ENCODE results near the gene HCST. TPM values are rescaled to one million over a fixed set of nuclear protein-coding genes. Genes with fewer than 3 reads are reported as not detected.
"Not testable (repeated sequence)": the region's sequence is repeated elsewhere in the genome, so short reads cannot be mapped to it uniquely, and the experiment has no call there.

Gene HCST
- total RNA-seq (2014; rRNA removed; shearing (Covaris generic)), result not detected in 2 replicates

GRCh38 chr19:35901854-35902661 lies at the start of gene HCST:
Gene HCST, plus strand, starts transcription at chr19:35902529. Its CDS starts 65 bp downstream, at chr19:35902594.
- in situ Hi-C loops (cut with HindIII; ENCODE audit: low sequenced_read_pairs), result loop anchor here (5.0 kb wide), 1 partner anchor 50 kb away; the partner anchor contains the start of gene NPHS1
- no peak for DNase-seq (ENCODE audit: low spot score)

- DNase-seq (ENCODE audit: low spot score), result no peak
- in situ Hi-C loops (cut with HindIII; ENCODE audit: low sequenced_read_pairs), result loop anchor here (5.0 kb wide), 1 partner anchor 49 kb away; the partner anchor contains the start of genes HCST and NFKBID
Measured at GRCh38 chr19:35853038-35853756, 49.1 kb upstream of the HCST start.

- DNase-seq (ENCODE audit: low spot score), result no peak
- in situ Hi-C loops (cut with HindIII; ENCODE audit: low sequenced_read_pairs), result no loop called here
Measured at GRCh38 chr19:35856546-35857149, 45.7 kb upstream of the HCST start, which contains the start of gene KIRREL2. Gene KIRREL2, plus strand, starts transcription at chr19:35856911. Its CDS starts 209 bp downstream, at chr19:35857120.

- DNase-seq (ENCODE audit: low spot score), result no peak
- in situ Hi-C loops (cut with HindIII; ENCODE audit: low sequenced_read_pairs), result no loop called here
Measured at GRCh38 chr19:35858311-35858710, 44.0 kb upstream of the HCST start.

GRCh38 chr19:35859414-35859813 lies 42.9 kb upstream of the HCST start:
- in situ Hi-C loops (cut with HindIII; ENCODE audit: low sequenced_read_pairs), result no loop called here
- DNase-seq (ENCODE audit: low spot score), result no peak

- in situ Hi-C loops (cut with HindIII; ENCODE audit: low sequenced_read_pairs), result no loop called here
- DNase-seq (ENCODE audit: low spot score), result no peak
Measured at GRCh38 chr19:35860436-35860817, 41.9 kb upstream of the HCST start.

GRCh38 chr19:35860818-35861639 lies 41.3 kb upstream of the HCST start:
- in situ Hi-C loops (cut with HindIII; ENCODE audit: low sequenced_read_pairs), result no loop called here

GRCh38 chr19:35861640-35862160 lies 40.6 kb upstream of the HCST start:
- in situ Hi-C loops (cut with HindIII; ENCODE audit: low sequenced_read_pairs), result no loop called here
- DNase-seq (ENCODE audit: low spot score), result no peak

More at GRCh38 chr19:35860818-35861639, 41.3 kb upstream of the HCST start:
- DNase-seq (ENCODE audit: low spot score), result no peak

- in situ Hi-C loops (cut with HindIII; ENCODE audit: low sequenced_read_pairs), result no loop called here
Measured at GRCh38 chr19:35862528-35862927, 39.8 kb upstream of the HCST start.

GRCh38 chr19:35863018-35863417 lies 39.3 kb upstream of the HCST start:
- no peak for DNase-seq (ENCODE audit: low spot score)
- in situ Hi-C loops (cut with HindIII; ENCODE audit: low sequenced_read_pairs), result no loop called here

More at GRCh38 chr19:35862528-35862927, 39.8 kb upstream of the HCST start:
- no peak for DNase-seq (ENCODE audit: low spot score)

GRCh38 chr19:35868172-35868822 lies 34.0 kb upstream of the HCST start, which contains the start of gene APLP1:
Gene APLP1, plus strand, starts transcription at chr19:35868574. Its CDS starts 63 bp downstream, at chr19:35868637.
- in situ Hi-C loops (cut with HindIII; ENCODE audit: low sequenced_read_pairs), result no loop called here
- peak; percentile 76 for DNase-seq (ENCODE audit: low spot score)

GRCh38 chr19:35868823-35869326 lies 33.5 kb upstream of the HCST start:
- no peak for DNase-seq (ENCODE audit: low spot score)
- in situ Hi-C loops (cut with HindIII; ENCODE audit: low sequenced_read_pairs), result no loop called here

- in situ Hi-C loops (cut with HindIII; ENCODE audit: low sequenced_read_pairs), result no loop called here
- DNase-seq (ENCODE audit: low spot score), result peak; percentile 82
Measured at GRCh38 chr19:35869327-35870123, 32.8 kb upstream of the HCST start.

- in situ Hi-C loops (cut with HindIII; ENCODE audit: low sequenced_read_pairs); DNase-seq (ENCODE audit: low spot score): not testable (repeated sequence)
Measured at GRCh38 chr19:35870124-35870736, 32.1 kb upstream of the HCST start.

- DNase-seq (ENCODE audit: low spot score), result no peak
- in situ Hi-C loops (cut with HindIII; ENCODE audit: low sequenced_read_pairs), result no loop called here
Measured at GRCh38 chr19:35870798-35871197, 31.5 kb upstream of the HCST start.

GRCh38 chr19:35871611-35872010 lies 30.7 kb upstream of the HCST start:
- in situ Hi-C loops (cut with HindIII; ENCODE audit: low sequenced_read_pairs), result no loop called here
- no peak for DNase-seq (ENCODE audit: low spot score)

- in situ Hi-C loops (cut with HindIII; ENCODE audit: low sequenced_read_pairs), result no loop called here
- no peak for DNase-seq (ENCODE audit: low spot score)
Measured at GRCh38 chr19:35872180-35872579, 30.1 kb upstream of the HCST start.
